IMR-90 (cell line): ENCODE results near the gene TSSK3. TPM values are rescaled to one million over a fixed set of nuclear protein-coding genes. Genes with fewer than 3 reads are reported as not detected.

Experiments
- ATAC-seq: fragments of 200-7000 bp; cut with Tn5 transposase; 2 replicates; pipeline ENCODE4 v1.9.1; 2020; ENCODE audit warnings: low read depth, mild to moderate bottlenecking, moderate library complexity
- BruUV-seq: library from RNA; stranded (reverse); fragments of 400-500 nt; replicated peaks from 2 replicates; lab custom pipeline; 2021; lab: Mats Ljungman, UMichigan
- CTCF ChIA-PET: fragments of 300-600 bp; formaldehyde crosslinking; extraction: SDS; loops from one replicate; lab custom pipeline; 2021; ENCODE audit warnings: antibody characterized with exemption; lab: Yijun Ruan, JAX
- POLR2A ChIA-PET: fragments of 300-600 bp; sonication (Branson Sonifier 250); formaldehyde crosslinking; loops from one replicate; lab custom pipeline; 2022; ENCODE audit warnings: antibody characterized with exemption; ENCODE audit not compliant: unreplicated experiment; lab: Charles Lee
- DNase-seq: peaks from one replicate; pipeline ENCODE4 v3.0.0; 2013
- H2AFZ ChIP-seq: replicated peaks from 2 replicates; pipeline ENCODE3; 2013; ENCODE audit warnings: low read length, mild to moderate bottlenecking; ENCODE audit not compliant: poor library complexity
- H2AK5ac ChIP-seq: 2 replicates; pipeline ENCODE4 v1.6.1; 2013; ENCODE audit warnings: low read depth, low read length, inconsistent platforms
- H2AK9ac ChIP-seq: replicated peaks from 2 replicates; pipeline ENCODE3; 2013; ENCODE audit warnings: mild to moderate bottlenecking, low read depth, low read length, moderate library complexity; ENCODE audit not compliant: poor library complexity
- H2BK120ac ChIP-seq: 2 replicates; pipeline ENCODE4 v1.6.1; 2013; ENCODE audit warnings: low read depth, low read length, inconsistent platforms
- H2BK15ac ChIP-seq: 3 replicates; pipeline ENCODE4 v1.6.1; 2013; ENCODE audit warnings: low read depth, low read length, inconsistent platforms
- H2BK20ac ChIP-seq: 2 replicates; pipeline ENCODE4 v1.6.1; 2013; ENCODE audit warnings: low read depth, mild to moderate bottlenecking, inconsistent platforms, low read length, moderate library complexity
- H2BK5ac ChIP-seq: 2 replicates; pipeline ENCODE4 v1.6.1; 2013; ENCODE audit warnings: mild to moderate bottlenecking, low read depth, low read length, inconsistent platforms; ENCODE audit not compliant: poor library complexity, severe bottlenecking
- H3K14ac ChIP-seq: replicated peaks from 2 replicates; pipeline ENCODE4 v1.6.1; 2013; ENCODE audit warnings: low read depth, low read length, inconsistent platforms
- H3K18ac ChIP-seq: 2 replicates; pipeline ENCODE4 v1.6.1; 2013; ENCODE audit warnings: low read depth, low read length, control low read depth
- H3K23ac ChIP-seq: 2 replicates; pipeline ENCODE4 v1.6.1; 2013; ENCODE audit warnings: low read depth, low read length, inconsistent platforms
- H3K27ac ChIP-seq: 2 replicates; pipeline ENCODE4 v1.5.1; 2013; ENCODE audit warnings: mild to moderate bottlenecking, control low read depth, low read length; ENCODE audit not compliant: insufficient read depth
- H3K27me3 ChIP-seq: 2 replicates; pipeline ENCODE4 v1.6.1; 2013; ENCODE audit warnings: low read length; ENCODE audit not compliant: control insufficient read depth, insufficient read depth
- H3K36me3 ChIP-seq: 2 replicates; pipeline ENCODE4 v1.6.1; 2013; ENCODE audit warnings: low read length, mixed read lengths; ENCODE audit not compliant: control insufficient read depth, insufficient read depth
- H3K4ac ChIP-seq: 2 replicates; pipeline ENCODE4 v1.6.1; 2013; ENCODE audit warnings: low read depth, low read length, inconsistent platforms
- H3K4me1 ChIP-seq: 2 replicates; pipeline ENCODE4 v1.6.1; 2013; ENCODE audit warnings: low read length, mixed read lengths; ENCODE audit not compliant: control insufficient read depth, insufficient read depth
- H3K4me2 ChIP-seq: 2 replicates; pipeline ENCODE4 v1.6.1; 2013; ENCODE audit warnings: low read depth, mild to moderate bottlenecking, control low read depth, low read length, moderate library complexity
- H3K4me3 ChIP-seq: 2 replicates; pipeline ENCODE4 v1.5.1; 2013; ENCODE audit warnings: low read depth, mild to moderate bottlenecking, control low read depth, low read length, moderate library complexity; ENCODE audit not compliant: insufficient read depth
- H3K56ac ChIP-seq: 2 replicates; pipeline ENCODE4 v1.6.1; 2013; ENCODE audit warnings: low read length, inconsistent platforms; ENCODE audit not compliant: insufficient read depth; ENCODE audit errors: extremely low read depth
- H3K79me1 ChIP-seq, 2 experiments: 2 replicates each; pipeline ENCODE4 v1.6.1; 2013; ENCODE audit warnings: low read length in 2 of 2, inconsistent platforms in 1 of 2, low read depth in 1 of 2
- H3K9ac ChIP-seq: 2 replicates; pipeline ENCODE4 v1.6.1; 2013; ENCODE audit warnings: low read depth, low read length, control low read depth
- H3K9me1 ChIP-seq: 2 replicates; pipeline ENCODE4 v1.6.1; 2013; ENCODE audit warnings: low read length, inconsistent platforms; ENCODE audit not compliant: insufficient read depth
- H3K9me3 ChIP-seq: 2 replicates; pipeline ENCODE4 v1.6.1; 2013; ENCODE audit warnings: low read length; ENCODE audit not compliant: control insufficient read depth, insufficient read depth
- H4K20me1 ChIP-seq: 2 replicates; pipeline ENCODE4 v1.6.1; 2013; ENCODE audit warnings: low read length, inconsistent platforms; ENCODE audit not compliant: insufficient read depth
- H4K5ac ChIP-seq: 2 replicates; pipeline ENCODE4 v1.6.1; 2013; ENCODE audit warnings: mild to moderate bottlenecking, low read depth, low read length, control low read depth
- H4K8ac ChIP-seq, 2 experiments: 2 replicates each; pipeline ENCODE4 v1.6.1; 2013; ENCODE audit warnings: low read depth in 2 of 2, low read length in 2 of 2, control low read depth in 1 of 2, inconsistent platforms in 1 of 2
- H4K91ac ChIP-seq: 2 replicates; pipeline ENCODE4 v1.6.1; 2013; ENCODE audit warnings: low read depth, low read length, inconsistent platforms; ENCODE audit not compliant: insufficient read depth
- BHLHE40 ChIP-seq: fragments of 150-350 bp; IDR thresholded peaks from 2 replicates; pipeline ENCODE4 v1.6.1; 2016; ENCODE audit warnings: mild to moderate bottlenecking, low read depth, low read length
- CEBPB ChIP-seq: IDR thresholded peaks from 2 replicates; pipeline ENCODE4 v1.6.1; 2012; ENCODE audit warnings: low read depth, low read length, improper control_type of control experiment
- CTCF ChIP-seq: conservative IDR thresholded peaks from 2 replicates; pipeline ENCODE4 v1.5.1; 2012; ENCODE audit warnings: mild to moderate bottlenecking, low read depth, low read length, improper control_type of control experiment
- ELK1 ChIP-seq: fragments of 150-350 bp; IDR thresholded peaks from 2 replicates; pipeline ENCODE4 v1.6.1; 2016; ENCODE audit warnings: low read depth, mild to moderate bottlenecking, low read length, moderate library complexity, borderline replicate concordance
- FOS ChIP-seq: fragments of 150-350 bp; IDR thresholded peaks from 2 replicates; pipeline ENCODE4 v1.6.1; 2016; ENCODE audit warnings: low read depth, low read length
- MAZ ChIP-seq: IDR thresholded peaks from 2 replicates; pipeline ENCODE4 v1.6.1; 2012; ENCODE audit warnings: low read depth, mild to moderate bottlenecking, low read length, improper control_type of control experiment, moderate library complexity, borderline replicate concordance
- MXI1 ChIP-seq: IDR thresholded peaks from 2 replicates; pipeline ENCODE4 v1.6.1; 2012; ENCODE audit warnings: low read depth, mild to moderate bottlenecking, low read length, moderate library complexity, borderline replicate concordance
- NFE2L2 ChIP-seq: fragments of 150-350 bp; IDR thresholded peaks from 2 replicates; pipeline ENCODE4 v1.6.1; 2016; ENCODE audit warnings: low read depth, mild to moderate bottlenecking, low read length
- POLR2A ChIP-seq: IDR thresholded peaks from 2 replicates; pipeline ENCODE4 v1.6.1; 2012; ENCODE audit warnings: mild to moderate bottlenecking, low read depth, low read length
- RAD21 ChIP-seq: IDR thresholded peaks from 2 replicates; pipeline ENCODE4 v1.6.1; 2012; ENCODE audit warnings: low read length, improper control_type of control experiment
- RCOR1 ChIP-seq: IDR thresholded peaks from 2 replicates; pipeline ENCODE4 v1.6.1; 2012; ENCODE audit warnings: mild to moderate bottlenecking, low read length, improper control_type of control experiment; ENCODE audit not compliant: insufficient replicate concordance
- RFX5 ChIP-seq: IDR thresholded peaks from 2 replicates; pipeline ENCODE4 v1.8.0; 2012; ENCODE audit warnings: low read depth, mild to moderate bottlenecking, low read length, moderate library complexity
- SMC3 ChIP-seq: fragments of 150-350 bp; IDR thresholded peaks from 2 replicates; pipeline ENCODE4 v1.6.1; 2016; ENCODE audit warnings: low read depth, mild to moderate bottlenecking, antibody characterized with exemption, low read length, moderate library complexity
- USF2 ChIP-seq: fragments of 150-350 bp; IDR thresholded peaks from 2 replicates; pipeline ENCODE4 v1.6.1; 2017; ENCODE audit warnings: mild to moderate bottlenecking, antibody characterized with exemption, low read length, low read depth
- WGBS, 2 experiments: methylation state at CpG; one replicate each; pipeline versions ENCODE4 v1.1.5 to v1.1.7; 2013; ENCODE audit warnings: missing lambda C conversion rate in 2 of 2; ENCODE audit not compliant: insufficient read length in 1 of 2; ENCODE audit errors: extremely low coverage in 2 of 2; 5-methylcytosine and 5-hydroxymethylcytosine counted together
- dilution Hi-C: fragments of 300-500 bp; cut with HindIII; formaldehyde crosslinking; loops from one replicate; pipeline ENCODE4 v1.14.3; 2018; ENCODE audit warnings: low sequenced_read_pairs; ENCODE audit not compliant: unreplicated experiment
- in situ Hi-C: fragments of 300-500 bp; cut with MboI; formaldehyde crosslinking; loops from 3 replicates; pipeline ENCODE4 v1.14.3; 2019; ENCODE audit warnings: low sequenced_read_pairs, inconsistent platforms, mixed read lengths
- intact Hi-C: fragments of 100-400 bp; cut with micrococcal nuclease; formaldehyde crosslinking; loops from 2 replicates; pipeline ENCODE4 v1.10.0; 2022
- polyA plus RNA-seq, 3 experiments: library from polyadenylated mRNA; depleted of rRNA; stranded (reverse); fragments of >200 nt; gene quantifications; 2 replicates each; pipeline ENCODE4 v1.2.3, GENCODE V29; 2012; ENCODE audit warnings: low replicate concordance in 1 of 3
- total RNA-seq: library from RNA; depleted of rRNA; stranded (reverse); fragments of >200 nt; gene quantifications from 2 replicates; pipeline ENCODE4 v1.2.3, GENCODE V29; 2012

Gene TSSK3
- total and polyA plus RNA-seq, 2 of the 4 experiments (the other 2 are of a cell fraction): 0.96 TPM; not detected in 1

- Histone ChIP-seq H3K4me3 (no peak overlapping the region), H3K9me1 (peaks cover 19% of the 10 kb centered on the region; the same call in 1 of the 2 replicates), H3K36me3 (peaks cover 69% of the 10 kb centered on the region), H3K23ac (no peak overlapping the region), H2AK5ac (no peak overlapping the region), H2BK20ac (no peak overlapping the region), H4K8ac (no peak overlapping the region), H2BK15ac (no peak overlapping the region), H4K20me1 (peaks cover 34% of the 10 kb centered on the region), H3K9ac (no peak overlapping the region), H2BK5ac (no peak overlapping the region), H3K9me3 (no peaks in the 10 kb centered on the region), H3K79me1 (peaks cover 19 to 73% of the 10 kb centered on the region in 2 experiments; a peak in 3 of 4 replicates), H3K18ac (no peak overlapping the region), H3K27me3 (no peaks in the 10 kb centered on the region), H2BK120ac (no peak overlapping the region), H3K4me2 (no peak overlapping the region), H3K14ac (no peak overlapping the region), H3K4me1 (peaks cover 4% of the 10 kb centered on the region), H3K56ac (no peak overlapping the region), H3K27ac (no peak overlapping the region), H3K4ac (no peak overlapping the region), H2AK9ac (no peak overlapping the region), H4K91ac (no peak overlapping the region), H2AFZ (no peak overlapping the region), H4K5ac (no peak overlapping the region)
- WGBS, 2 experiments: 92% methylated on average over 2 of the region's 12 CpGs; no CpG with 5 or more reads in 1 of the 2 experiments
- TF ChIP-seq MXI1 (no peak), NFE2L2 (no peak), FOS (no peak), USF2 (no peak), POLR2A (no peak; the same call in 1 of the 2 replicates), BHLHE40 (no peak), CEBPB (no peak), CTCF (no peak), RAD21 (no peak), SMC3 (no peak), ELK1 (no peak), RFX5 (no peak), MAZ (no peak), RCOR1 (no peak)
- intact Hi-C loops (loop anchor here (5.0 kb wide), 1 partner anchor 89 kb away; no protein-coding TSS in a partner anchor), dilution Hi-C loops (no loop called here), in situ Hi-C loops (no loop called here)
- ATAC-seq (no peak), DNase-seq (no peak)
- no TSS peak for BruUV-seq
- POLR2A ChIA-PET: interaction anchor here (0.6 kb wide), 1 partner anchor 115 kb away, joined by 3 read pairs; no protein-coding TSS in a partner anchor
- CTCF ChIA-PET: no interaction called here
Measured at GRCh38 chr1:32331549-32331948, 30.8 kb upstream of the TSSK3 start.
